ENCODE measurements around the gene RASA4B.
"Not testable (repeated sequence)": the region's sequence is repeated elsewhere in the genome, so short reads cannot be mapped to it uniquely, and the experiment has no call there.

DNA sequence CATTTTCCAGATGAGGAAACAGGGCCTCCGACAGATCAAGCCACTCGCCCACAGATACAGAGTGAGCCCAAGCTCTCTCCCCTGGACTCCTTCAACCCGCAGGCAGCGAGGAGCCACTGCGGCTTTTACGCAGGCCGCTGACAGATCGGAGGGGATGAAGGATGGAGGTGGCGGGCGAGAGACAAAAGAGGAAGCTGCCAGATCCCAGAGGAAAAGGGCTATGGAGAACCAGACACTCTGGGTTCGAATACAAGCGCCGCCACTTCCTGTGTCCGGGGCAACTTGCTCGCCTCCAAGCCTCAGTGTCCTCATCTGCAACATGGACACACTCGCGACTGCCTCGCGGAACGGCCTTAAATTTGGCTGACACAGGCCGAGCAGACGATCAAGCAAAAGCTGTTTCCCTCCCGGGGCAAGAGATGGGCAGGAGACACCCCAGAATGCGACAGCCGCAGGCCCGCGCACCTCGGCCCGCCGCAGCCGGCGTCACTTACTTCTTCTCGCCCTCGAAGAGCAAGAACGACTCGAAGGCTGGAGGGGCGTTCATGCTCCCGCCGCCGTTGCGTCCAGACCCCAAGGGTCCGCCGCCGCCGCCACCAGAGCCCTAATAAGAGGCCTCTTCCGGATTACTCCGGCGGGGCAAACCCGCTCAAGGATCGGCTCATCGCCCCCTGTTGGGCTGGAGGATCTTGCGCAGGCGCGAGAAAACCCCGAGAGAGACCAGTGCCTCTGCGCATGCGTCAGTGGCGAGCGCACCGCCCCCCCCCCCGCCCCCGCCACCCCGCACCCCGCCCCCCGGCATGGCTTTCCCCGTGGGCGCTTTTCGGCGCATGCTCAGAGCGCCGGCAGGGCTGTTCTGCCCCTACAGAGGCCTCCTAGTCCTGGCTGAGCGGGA is 39.0 kb downstream of the RASA4B start, which contains the start of gene POLR2J:
- TF ChIP-seq, protein P1, sequence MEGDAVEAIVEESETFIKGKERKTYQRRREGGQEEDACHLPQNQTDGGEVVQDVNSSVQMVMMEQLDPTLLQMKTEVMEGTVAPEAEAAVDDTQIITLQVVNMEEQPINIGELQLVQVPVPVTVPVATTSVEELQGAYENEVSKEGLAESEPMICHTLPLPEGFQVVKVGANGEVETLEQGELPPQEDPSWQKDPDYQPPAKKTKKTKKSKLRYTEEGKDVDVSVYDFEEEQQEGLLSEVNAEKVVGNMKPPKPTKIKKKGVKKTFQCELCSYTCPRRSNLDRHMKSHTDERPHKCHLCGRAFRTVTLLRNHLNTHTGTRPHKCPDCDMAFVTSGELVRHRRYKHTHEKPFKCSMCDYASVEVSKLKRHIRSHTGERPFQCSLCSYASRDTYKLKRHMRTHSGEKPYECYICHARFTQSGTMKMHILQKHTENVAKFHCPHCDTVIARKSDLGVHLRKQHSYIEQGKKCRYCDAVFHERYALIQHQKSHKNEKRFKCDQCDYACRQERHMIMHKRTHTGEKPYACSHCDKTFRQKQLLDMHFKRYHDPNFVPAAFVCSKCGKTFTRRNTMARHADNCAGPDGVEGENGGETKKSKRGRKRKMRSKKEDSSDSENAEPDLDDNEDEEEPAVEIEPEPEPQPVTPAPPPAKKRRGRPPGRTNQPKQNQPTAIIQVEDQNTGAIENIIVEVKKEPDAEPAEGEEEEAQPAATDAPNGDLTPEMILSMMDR (IDR thresholded peaks at IDR 0.05; ENCODE audit: extremely low read depth in 1 of 2, insufficient read depth in 1 of 2, low read depth in 1 of 2, low read length in 2 of 2), result peak in 1 of 2 donors; percentile 47
- TF ChIP-seq POLR2AphosphoS5 (IDR thresholded peaks at IDR 0.05; ENCODE audit: insufficient read depth, low read depth, low read length) (peak; percentile 48), POLR2A (IDR thresholded peaks at IDR 0.05; ENCODE audit: low read depth, low read length) (peak; percentile 43)
- TF ChIP-seq EZH2 (IDR thresholded peaks at IDR 0.05; ENCODE audit: borderline replicate concordance, low read depth, low read length, severe bottlenecking); GATA2 (IDR thresholded peaks at IDR 0.05; ENCODE audit: insufficient read depth, insufficient read length, low read depth, low read length); JUN (IDR thresholded peaks at IDR 0.05; ENCODE audit: borderline replicate concordance, insufficient read depth, insufficient read length, low read depth); MYC (IDR thresholded peaks at IDR 0.05; ENCODE audit: low read depth, low read length): not testable (repeated sequence)
- TF ChIP-seq, protein P2, sequence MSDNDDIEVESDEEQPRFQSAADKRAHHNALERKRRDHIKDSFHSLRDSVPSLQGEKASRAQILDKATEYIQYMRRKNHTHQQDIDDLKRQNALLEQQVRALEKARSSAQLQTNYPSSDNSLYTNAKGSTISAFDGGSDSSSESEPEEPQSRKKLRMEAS (IDR thresholded peaks at IDR 0.05; ENCODE audit: insufficient read depth, insufficient read length), result not testable (repeated sequence)

Data from endothelial cell of umbilical vein (primary cell).